K562 treated with DMSO at 1 percent for 4 hours (cell line): ENCODE data around the gene TUBAL3. TPM values are rescaled to one million over a fixed set of nuclear protein-coding genes. Genes with fewer than 3 reads are reported as not detected.

Experiments used
- total RNA-seq: library from RNA; unstranded; fragments of 300-600 nt; gene quantifications from 2 replicates; pipeline ENCODE4 v1.2.3, GENCODE V29; 2022; ENCODE audit not compliant: insufficient read depth

TUBAL3 gene
- 2.8 and 3.4 TPM in 2 replicates for total RNA-seq

DNA sequence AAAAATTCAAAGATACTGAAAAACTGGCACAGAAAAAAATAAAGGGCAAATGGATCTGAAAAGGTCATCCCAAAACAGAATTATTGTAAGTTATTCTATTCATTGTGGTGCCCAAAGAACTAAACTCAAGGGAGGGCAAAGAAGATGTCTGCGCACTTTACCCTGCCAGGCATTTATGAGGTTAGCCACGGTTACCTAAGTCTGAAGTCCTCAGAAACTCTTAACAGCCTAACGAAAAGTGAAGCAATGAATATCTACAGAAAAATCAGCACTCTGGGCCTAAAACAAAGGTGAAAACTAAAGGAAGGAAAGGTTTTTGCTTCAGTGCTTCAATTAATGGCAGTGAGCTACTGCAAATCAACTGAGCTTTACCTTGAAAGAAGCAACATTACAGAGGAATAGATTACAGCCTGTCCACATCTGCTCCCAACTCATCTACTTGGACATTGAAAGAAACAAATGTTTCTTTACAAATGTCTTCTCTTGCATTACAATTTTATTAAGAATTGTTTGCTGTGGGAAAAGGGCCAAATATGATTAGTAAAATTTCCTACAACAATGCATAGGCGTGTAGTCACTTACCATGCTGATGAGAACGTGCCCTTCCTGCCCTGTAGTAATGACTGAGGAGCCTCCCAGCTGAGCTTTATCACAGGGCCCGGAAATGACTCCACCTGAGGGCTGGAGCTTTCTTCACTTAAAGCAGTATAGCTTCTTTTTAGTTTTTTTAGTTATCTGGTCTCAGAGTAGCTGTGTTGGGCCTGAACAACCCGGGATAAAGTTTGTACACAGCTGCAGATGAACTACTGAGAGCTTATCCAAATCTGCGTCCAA is at the start of gene TUBAL3:
Gene TUBAL3 (minus strand): TSS at position 621 of the 834 bp plus-strand sequence. CDS start 36 bp downstream, at position 585.

DNA sequence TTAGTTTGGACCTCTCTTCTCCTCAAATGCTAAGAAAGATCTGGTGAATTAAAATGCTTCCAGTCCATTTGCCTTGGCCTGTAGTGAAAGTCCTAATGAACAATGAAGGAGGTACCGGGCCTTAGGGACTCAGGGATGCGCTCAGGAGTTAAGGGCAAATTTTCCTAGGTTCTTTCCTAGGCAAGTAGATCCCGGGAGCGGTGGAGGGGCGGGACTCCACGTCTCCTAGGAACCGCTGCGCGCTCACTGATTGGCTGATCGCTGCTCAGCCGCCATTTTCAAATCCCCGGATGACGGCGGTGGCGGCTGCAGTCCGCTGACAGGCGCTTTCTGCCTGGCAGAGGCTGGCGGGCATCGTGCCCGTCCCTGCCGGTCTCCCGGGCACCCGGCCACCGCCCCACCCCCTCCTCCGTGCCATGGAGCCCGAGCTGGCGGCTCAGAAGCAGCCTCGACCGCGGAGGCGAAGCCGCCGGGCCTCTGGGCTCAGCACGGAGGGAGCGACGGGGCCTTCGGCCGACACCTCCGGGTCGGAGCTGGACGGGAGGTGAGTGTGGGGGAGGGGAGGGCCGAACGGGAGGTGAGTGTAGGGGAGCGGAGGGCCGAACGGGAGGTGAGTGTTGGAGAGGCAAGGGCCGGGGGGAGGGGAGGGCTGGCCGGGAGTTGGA is 7.8 kb upstream of the TUBAL3 start, which contains the start of gene NET1:
Gene NET1 (plus strand): TSS at position 281 of the 665 bp plus-strand sequence. CDS start 136 bp downstream, at position 417.

DNA sequence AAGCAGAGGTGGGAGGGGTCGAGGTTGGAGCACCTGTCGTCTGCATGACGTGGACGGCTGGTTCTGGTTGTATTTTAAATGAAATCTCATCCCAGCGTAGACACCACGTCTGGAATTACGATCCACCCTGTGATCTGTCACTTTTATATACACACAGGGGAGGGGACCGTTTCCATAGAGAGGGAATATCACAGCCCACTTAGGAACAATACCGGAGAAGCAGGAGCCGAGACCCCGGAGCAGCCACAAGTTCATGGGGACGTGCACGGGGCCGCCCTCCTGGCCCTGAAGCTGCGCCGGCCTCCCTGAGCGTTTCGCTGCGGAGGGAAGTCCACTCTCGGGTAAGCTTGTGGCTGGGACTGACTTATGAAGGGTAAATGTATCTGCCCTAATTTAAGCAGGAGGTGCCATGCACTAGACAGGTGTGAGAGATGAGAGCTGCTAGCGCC is 39.7 kb downstream of the TUBAL3 start, which contains the start of gene UCN3:
Gene UCN3 (plus strand): TSS at position 77 of the 449 bp plus-strand sequence. CDS start 8,755 bp downstream, outside the sequence.

Other genes with a start within 250 kb of the TUBAL3 start
- not detected in 2 replicates for gene AKR1C8, start 219.7 kb downstream of the TUBAL3 start, total RNA-seq
- gene AKR1C4, start 208.0 kb downstream of the TUBAL3 start, total RNA-seq, result not detected in 2 replicates
- not detected in 2 replicates for gene UCN3, start 39.9 kb downstream of the TUBAL3 start, total RNA-seq
- gene NET1, start 7.7 kb upstream of the TUBAL3 start, total RNA-seq, result 55.2 and 58.2 TPM in 2 replicates
- gene CALML5, start 94.7 kb upstream of the TUBAL3 start, total RNA-seq, result not detected in 2 replicates
- gene CALML3, start 120.1 kb upstream of the TUBAL3 start, total RNA-seq, result not detected in 2 replicates